Fibroblast of villous mesenchyme (primary cell): ENCODE results near the gene TMEM271. TPM values are rescaled to one million over a fixed set of nuclear protein-coding genes. Genes with fewer than 3 reads are reported as not detected.

Experiments used
- DNase-seq: peaks from one replicate; pipeline ENCODE4 v3.0.0-alpha.2; 2010; ENCODE audit warnings: low read depth
- H3K4me3 ChIP-seq: 2 replicates; pipeline ENCODE4 v1.5.1; 2011; ENCODE audit warnings: low read depth, mild to moderate bottlenecking, low read length
- CTCF ChIP-seq: IDR thresholded peaks from 2 replicates; pipeline ENCODE4 v1.5.1; 2012; ENCODE audit warnings: low read depth, mild to moderate bottlenecking, low read length; ENCODE audit not compliant: insufficient read depth
- total RNA-seq: library from RNA; depleted of rRNA; stranded (reverse); fragments of >200 nt; gene quantifications from 2 replicates; pipeline ENCODE4 v1.2.3, GENCODE V29; 2012

Gene TMEM271
- total RNA-seq, 1 donor, result not detected

DNA sequence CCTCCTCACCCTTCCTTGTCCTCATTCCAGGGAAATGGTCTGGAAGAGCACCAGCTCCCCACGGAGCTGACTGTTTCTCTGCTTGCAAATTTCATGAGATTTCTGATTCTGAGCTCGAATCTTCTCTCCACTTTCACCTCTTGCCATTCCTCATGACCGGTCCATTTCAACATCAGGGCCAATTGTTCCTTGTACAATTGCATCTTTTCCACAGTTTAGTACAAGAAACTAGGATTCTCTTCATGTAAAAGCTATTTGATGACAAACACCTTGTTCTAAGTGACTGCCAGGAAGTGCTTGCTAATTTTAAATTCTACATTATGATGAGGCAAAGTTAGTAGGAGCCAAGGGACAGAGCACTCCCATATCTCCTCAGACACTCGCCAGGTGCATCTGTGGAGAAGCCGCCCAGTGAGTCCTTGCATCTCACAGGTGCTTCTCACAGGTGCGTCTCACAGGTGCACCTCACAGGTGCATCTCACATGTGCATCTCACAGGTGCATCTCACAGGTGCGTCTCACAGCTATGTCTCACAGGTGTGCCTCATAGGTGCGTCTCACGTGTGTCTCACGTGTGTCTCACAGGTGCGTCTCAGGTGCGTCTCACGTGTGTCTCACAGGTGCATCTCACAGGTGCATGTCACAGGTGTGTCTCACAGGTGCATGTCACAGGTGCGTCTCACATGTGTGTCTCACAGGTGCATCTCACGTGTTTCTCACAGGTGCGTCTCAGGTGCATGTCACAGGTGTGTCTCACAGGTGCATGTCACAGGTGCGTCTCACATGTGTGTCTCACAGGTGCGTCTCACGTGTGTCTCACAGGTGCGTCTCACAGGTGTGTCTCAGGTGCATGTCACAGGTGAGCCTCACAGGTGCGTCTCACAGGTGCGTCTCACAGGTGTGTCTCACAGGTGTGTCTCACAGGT is 46.2 kb upstream of the TMEM271 start:
- no peak for DNase-seq
- no peak for TF ChIP-seq CTCF
- H3K4me3 ChIP-seq, result no peak overlapping the region

GRCh38 chr4:621296-622070 is 45.4 kb upstream of the TMEM271 start:
- DNase-seq, result no peak
- TF ChIP-seq CTCF, result no peak
- no peak overlapping the region for H3K4me3 ChIP-seq

DNA sequence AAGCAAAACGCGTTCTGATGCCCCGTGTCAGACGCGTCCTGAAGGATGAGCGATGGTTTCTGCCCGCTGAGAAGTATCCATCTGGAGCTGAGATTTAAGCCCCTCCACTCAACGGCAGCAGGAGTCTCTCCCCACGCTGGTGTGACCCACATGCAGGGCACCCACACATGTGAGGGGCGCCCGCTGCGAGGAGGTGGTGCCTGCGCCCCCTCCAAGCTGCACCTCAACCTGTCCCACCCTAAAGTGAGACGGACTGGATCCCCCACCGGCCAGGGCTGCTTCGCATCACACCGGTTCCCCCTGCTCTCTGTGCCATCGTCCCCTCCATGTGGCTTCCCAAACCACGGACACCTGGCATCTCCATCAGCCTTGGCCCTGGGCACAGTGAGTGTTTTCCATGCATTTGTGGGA is 44.8 kb upstream of the TMEM271 start:
- TF ChIP-seq CTCF, result no peak
- no peak overlapping the region for H3K4me3 ChIP-seq
- no peak for DNase-seq

DNA sequence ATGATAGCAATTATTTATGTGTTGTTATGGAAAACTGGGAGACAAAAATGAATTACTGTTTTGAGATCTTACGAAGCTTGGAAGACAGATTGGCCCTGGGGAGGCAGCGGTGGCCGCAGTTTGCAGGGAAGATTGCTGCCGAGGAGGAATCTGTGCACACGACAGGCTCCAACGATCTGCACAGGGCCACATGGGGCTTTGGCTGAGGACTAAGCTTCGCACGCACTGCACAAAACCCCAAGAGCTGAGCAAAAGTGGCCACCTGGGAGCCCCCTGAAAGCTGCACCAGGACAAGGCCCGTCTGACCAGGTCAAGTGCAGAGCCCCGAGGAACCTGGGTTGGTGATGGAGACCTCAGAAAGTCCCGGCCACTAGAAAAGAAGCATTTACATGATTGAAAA is 44.1 kb upstream of the TMEM271 start:
- DNase-seq, result no peak
- no peak for TF ChIP-seq CTCF
- no peak overlapping the region for H3K4me3 ChIP-seq

DNA sequence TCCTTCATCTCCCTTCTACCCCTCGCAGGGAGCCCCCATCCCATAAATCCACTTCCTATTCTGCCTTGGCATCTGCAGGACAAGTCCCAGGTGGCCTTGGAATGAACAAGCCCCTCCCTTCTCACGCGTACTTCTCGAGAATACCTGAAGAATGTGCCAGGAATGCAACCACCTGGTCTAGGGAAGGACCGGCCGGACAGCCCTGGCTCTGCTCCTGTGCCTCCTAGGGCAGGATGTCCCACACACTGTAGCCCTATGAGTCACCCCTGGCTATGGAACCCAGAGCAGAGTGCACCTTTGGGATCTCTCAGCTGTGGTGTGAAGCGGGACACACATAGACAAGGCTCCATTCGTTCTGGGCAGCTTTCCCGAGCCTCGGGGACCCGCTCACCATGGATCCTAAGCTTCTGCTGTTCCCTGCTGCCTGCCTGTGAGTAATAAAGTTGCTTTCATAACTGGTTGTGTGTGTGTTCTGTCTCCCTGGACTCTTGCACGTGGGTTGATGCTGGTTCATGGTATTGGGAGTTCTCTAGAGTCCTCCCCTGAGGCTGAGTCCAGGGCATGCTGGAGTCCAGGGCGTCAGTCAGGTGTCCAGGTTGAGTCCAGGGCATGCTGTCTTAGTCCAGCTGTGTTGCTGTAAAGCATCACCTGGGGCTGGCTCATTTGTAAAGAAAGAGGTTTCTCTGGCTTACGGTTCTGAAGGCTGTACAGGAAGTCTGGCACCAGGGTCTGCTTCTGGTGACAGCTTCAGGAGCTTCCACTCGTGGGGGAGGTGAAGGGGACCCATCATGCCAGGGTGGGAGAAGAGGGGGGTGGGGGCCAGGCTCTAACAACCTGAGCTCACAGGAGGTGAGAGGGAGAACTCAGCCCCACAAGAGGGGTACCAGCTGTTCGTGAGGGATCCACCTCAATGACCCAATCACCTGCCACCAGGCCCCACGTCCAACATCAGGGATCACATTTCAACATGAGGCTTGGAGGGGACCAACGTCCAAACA is 41.8 kb upstream of the TMEM271 start:
- TF ChIP-seq CTCF, result no peak
- DNase-seq, result no peak
- H3K4me3 ChIP-seq, result no peak overlapping the region

DNA sequence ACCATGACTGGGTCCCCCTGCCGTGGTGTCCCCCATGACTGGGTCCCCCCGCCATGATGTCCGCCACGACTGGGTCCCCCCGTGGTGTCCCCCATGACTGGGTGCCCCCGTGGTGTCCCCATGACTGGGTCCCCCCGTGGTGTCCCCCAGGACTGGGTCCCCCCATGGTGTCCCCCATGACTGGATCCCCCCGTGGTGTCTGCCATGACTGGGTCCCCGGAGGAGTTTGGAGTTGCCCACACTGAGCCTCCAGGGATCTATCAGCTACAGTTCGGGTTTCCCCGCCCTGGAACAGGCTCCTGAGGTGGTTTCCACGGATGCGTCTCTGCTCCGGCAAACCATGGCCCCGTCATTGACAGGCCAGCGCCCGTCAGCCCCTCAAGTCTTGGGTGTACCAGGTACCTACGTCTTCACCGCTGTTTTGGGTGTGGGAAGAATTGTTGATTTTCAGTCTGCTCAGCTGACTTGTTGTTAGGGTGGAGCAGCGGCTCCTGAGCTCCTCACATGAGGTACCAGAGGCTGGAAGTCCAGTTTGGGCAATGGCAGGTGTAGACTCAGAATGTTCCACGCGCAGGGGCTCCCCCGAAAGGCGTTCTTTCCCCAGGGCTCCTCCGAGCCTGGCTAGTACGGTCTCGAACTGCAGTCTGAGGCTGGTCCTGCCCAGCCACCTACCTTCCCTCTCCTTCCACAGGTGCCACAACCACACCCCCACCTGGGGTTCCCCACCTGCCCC is 41.0 kb upstream of the TMEM271 start:
- DNase-seq, result no peak
- no peak overlapping the region for H3K4me3 ChIP-seq
- no peak for TF ChIP-seq CTCF
